Fibroblast of pulmonary artery (primary cell): ENCODE data around the gene SLC15A3.
A peak's percentile ranks its signal among the peaks of the same experiment; 100 is the strongest.

ENCODE experiments used
- DNase-seq: peaks from one replicate; pipeline ENCODE4 v3.0.0-alpha.2; 2010; ENCODE audit warnings: low read depth
- H3K4me3 ChIP-seq: replicated peaks from 2 replicates; pipeline ENCODE4 v1.5.1; 2011; ENCODE audit warnings: low read depth, mild to moderate bottlenecking, control low read depth, low read length, moderate library complexity
- CTCF ChIP-seq: IDR thresholded peaks from 2 replicates; pipeline ENCODE4 v1.5.1; 2011; ENCODE audit warnings: mild to moderate bottlenecking, control low read depth, low read length, inconsistent platforms; ENCODE audit errors: missing control alignments

The SLC15A3 gene

GRCh38 chr11:60925868-60926267 lies 26.1 kb downstream of the SLC15A3 start:
- peak overlapping the region; percentile 78 for H3K4me3 ChIP-seq
- TF ChIP-seq CTCF = no peak
- peak; percentile 66 for DNase-seq

GRCh38 chr11:60924906-60925853 lies 26.8 kb downstream of the SLC15A3 start:
- no peak for DNase-seq
- H3K4me3 ChIP-seq = peak overlapping the region; percentile 78
- no peak for TF ChIP-seq CTCF

GRCh38 chr11:60924110-60924905 lies 27.7 kb downstream of the SLC15A3 start, which contains the start of gene TMEM132A:
Gene TMEM132A (plus strand): TSS chr11:60924460. CDS start chr11:60924634, 174 bp downstream.
- TF ChIP-seq CTCF = no peak
- H3K4me3 ChIP-seq = peak within 1 kb of the TSS; percentile 78
- DNase-seq = peak; percentile 72

GRCh38 chr11:60923800-60924109 lies 28.2 kb downstream of the SLC15A3 start:
- H3K4me3 ChIP-seq = peak overlapping the region; percentile 78
- no peak for DNase-seq
- no peak for TF ChIP-seq CTCF

DNA sequence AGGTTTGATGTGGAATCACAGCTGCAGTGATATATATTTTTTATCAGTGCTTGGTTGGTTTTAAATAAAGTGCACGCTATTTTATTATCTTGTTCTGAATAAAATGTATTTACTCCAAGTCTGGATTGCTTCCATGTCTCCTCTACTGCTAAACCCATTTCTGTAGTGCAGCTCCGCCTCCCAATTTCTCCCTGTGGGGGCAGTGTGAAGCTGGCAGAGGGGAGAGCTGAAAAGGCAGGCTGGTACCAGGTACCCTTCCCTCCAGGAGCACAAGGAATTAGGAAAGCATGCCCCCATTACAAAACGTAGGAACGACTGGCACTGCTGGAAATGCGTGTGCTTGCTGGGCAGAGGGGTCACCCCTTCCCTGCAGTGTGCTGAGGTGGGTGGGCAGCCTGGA lies 28.6 kb downstream of the SLC15A3 start:
- DNase-seq = no peak
- H3K4me3 ChIP-seq = no peak overlapping the region
- TF ChIP-seq CTCF = no peak

GRCh38 chr11:60922906-60923305 lies 29.1 kb downstream of the SLC15A3 start:
- TF ChIP-seq CTCF = no peak
- H3K4me3 ChIP-seq = no peak overlapping the region
- no peak for DNase-seq
